Activated T-helper 17 cell treated with anti-CD3 and anti-CD28 coated beads, Interleukin-2, amount 50 U/mL, for 72 hours (primary cell): Measurements from ENCODE around the gene NFIX. TPM values are rescaled to one million over a fixed set of nuclear protein-coding genes. Genes with fewer than 3 reads are reported as not detected.
A peak's percentile ranks its signal among the peaks of the same experiment; 100 is the strongest.

ENCODE experiments used
- ATAC-seq: fragments of 150-1000 bp; cut with Tn5 transposase; replicated peaks from 2 replicates; pipeline ENCODE4 v1.10.0; 2021; ENCODE audit warnings: mild to moderate bottlenecking, moderate library complexity
- H3K27ac Mint-ChIP-seq: one replicate; pipeline ENCODE4 v1.8.0; 2022; ENCODE audit warnings: mixed read lengths
- H3K27me3 Mint-ChIP-seq: one replicate; pipeline ENCODE4 v1.8.0; 2022; ENCODE audit warnings: mixed read lengths
- H3K36me3 Mint-ChIP-seq: one replicate; pipeline ENCODE4 v1.8.0; 2022; ENCODE audit warnings: low read depth, mild to moderate bottlenecking, mixed read lengths
- H3K4me1 Mint-ChIP-seq: one replicate; pipeline ENCODE4 v1.8.0; 2022; ENCODE audit warnings: mixed read lengths
- H3K4me3 Mint-ChIP-seq: one replicate; pipeline ENCODE4 v1.8.0; 2022; ENCODE audit warnings: mild to moderate bottlenecking, mixed read lengths
- H3K9me3 Mint-ChIP-seq: one replicate; pipeline ENCODE4 v1.8.0; 2022; ENCODE audit warnings: mixed read lengths
- total RNA-seq, 2 donors: library from RNA; stranded (reverse); gene quantifications; one replicate each; pipeline ENCODE4 v1.2.3, GENCODE V29; 2022

The NFIX gene
- total RNA-seq, 2 donors from 2014 or later: 0.43 to 1.1 TPM

GRCh38 chr19:13089857-13090507 lies 94.7 kb downstream of the NFIX start:
- Mint-ChIP-seq H3K36me3 (no peaks in the 10 kb centered on the region), H3K4me1 (no peaks in the 10 kb centered on the region), H3K4me3 (no peak overlapping the region), H3K27me3 (peaks cover 3% of the 10 kb centered on the region), H3K27ac (no peak overlapping the region), H3K9me3 (no peaks in the 10 kb centered on the region)
- ATAC-seq: no peak

GRCh38 chr19:13090511-13091231 lies 95.4 kb downstream of the NFIX start:
- peaks cover 3% of the 10 kb centered on the region for H3K27me3 Mint-ChIP-seq
- H3K27ac Mint-ChIP-seq: no peak overlapping the region
- no peaks in the 10 kb centered on the region for H3K9me3 Mint-ChIP-seq
- no peaks in the 10 kb centered on the region for H3K36me3 Mint-ChIP-seq
- H3K4me3 Mint-ChIP-seq: no peak overlapping the region
- ATAC-seq: no peak
- peaks cover under 1% of the 10 kb centered on the region for H3K4me1 Mint-ChIP-seq

- Mint-ChIP-seq H3K36me3 (no peaks in the 10 kb centered on the region), H3K4me3 (no peak overlapping the region), H3K27ac (no peak overlapping the region), H3K4me1 (peaks cover 6% of the 10 kb centered on the region), H3K9me3 (no peaks in the 10 kb centered on the region), H3K27me3 (peaks cover 9% of the 10 kb centered on the region)
- no peak for ATAC-seq
Measured at GRCh38 chr19:13091400-13092157, 96.3 kb downstream of the NFIX start.

- H3K27me3 Mint-ChIP-seq: peaks cover 9% of the 10 kb centered on the region
- no peak for ATAC-seq
- no peaks in the 10 kb centered on the region for H3K9me3 Mint-ChIP-seq
- no peaks in the 10 kb centered on the region for H3K36me3 Mint-ChIP-seq
- no peak overlapping the region for H3K4me3 Mint-ChIP-seq
- H3K27ac Mint-ChIP-seq: no peak overlapping the region
- H3K4me1 Mint-ChIP-seq: peaks cover 6% of the 10 kb centered on the region
Measured at GRCh38 chr19:13092158-13092543, 96.9 kb downstream of the NFIX start.

- H3K27ac Mint-ChIP-seq: no peak overlapping the region
- H3K4me3 Mint-ChIP-seq: no peak overlapping the region
- peaks cover 6% of the 10 kb centered on the region for H3K4me1 Mint-ChIP-seq
- ATAC-seq: no peak
- H3K9me3 Mint-ChIP-seq: no peaks in the 10 kb centered on the region
- H3K36me3 Mint-ChIP-seq: no peaks in the 10 kb centered on the region
- H3K27me3 Mint-ChIP-seq: peaks cover 9% of the 10 kb centered on the region
Measured at GRCh38 chr19:13092606-13093235, 97.4 kb downstream of the NFIX start.

GRCh38 chr19:13093407-13094105 lies 98.3 kb downstream of the NFIX start:
- Mint-ChIP-seq H3K4me1 (peaks cover 11% of the 10 kb centered on the region), H3K36me3 (no peaks in the 10 kb centered on the region), H3K9me3 (no peaks in the 10 kb centered on the region), H3K4me3 (no peak overlapping the region), H3K27me3 (peaks cover 13% of the 10 kb centered on the region), H3K27ac (no peak overlapping the region)
- peak; percentile 84 for ATAC-seq

GRCh38 chr19:13094106-13094504 lies 98.8 kb downstream of the NFIX start:
- Mint-ChIP-seq H3K9me3 (no peaks in the 10 kb centered on the region), H3K4me3 (no peak overlapping the region), H3K4me1 (peaks cover 11% of the 10 kb centered on the region), H3K27ac (no peak overlapping the region), H3K36me3 (no peaks in the 10 kb centered on the region), H3K27me3 (peaks cover 14% of the 10 kb centered on the region)
- no peak for ATAC-seq

GRCh38 chr19:13094771-13095392 lies 99.6 kb downstream of the NFIX start:
- H3K36me3 Mint-ChIP-seq: peaks cover 3% of the 10 kb centered on the region
- H3K9me3 Mint-ChIP-seq: no peaks in the 10 kb centered on the region
- peaks cover 14% of the 10 kb centered on the region for H3K4me1 Mint-ChIP-seq
- H3K27me3 Mint-ChIP-seq: peaks cover 14% of the 10 kb centered on the region
- no peak for ATAC-seq
- no peak overlapping the region for H3K27ac Mint-ChIP-seq
- peak overlapping the region; percentile 56 for H3K4me3 Mint-ChIP-seq

GRCh38 chr19:13095393-13095784 lies 100.1 kb downstream of the NFIX start:
- no peak for ATAC-seq
- Mint-ChIP-seq H3K27me3 (peaks cover 14% of the 10 kb centered on the region), H3K4me3 (peak overlapping the region; percentile 56), H3K36me3 (peaks cover 8% of the 10 kb centered on the region), H3K9me3 (no peaks in the 10 kb centered on the region), H3K27ac (no peak overlapping the region), H3K4me1 (peaks cover 19% of the 10 kb centered on the region)

GRCh38 chr19:13095934-13096927 lies 101.0 kb downstream of the NFIX start:
- peak overlapping the region; percentile 56 for H3K4me3 Mint-ChIP-seq
- no peak overlapping the region for H3K27ac Mint-ChIP-seq
- H3K4me1 Mint-ChIP-seq: peaks cover 20% of the 10 kb centered on the region

GRCh38 chr19:13097033-13097462 lies 101.8 kb downstream of the NFIX start:
- H3K9me3 Mint-ChIP-seq: no peaks in the 10 kb centered on the region
- H3K4me3 Mint-ChIP-seq: peak overlapping the region; percentile 47
- H3K36me3 Mint-ChIP-seq: peaks cover 8% of the 10 kb centered on the region
- no peak for ATAC-seq
- H3K27ac Mint-ChIP-seq: no peak overlapping the region
- H3K27me3 Mint-ChIP-seq: peaks cover 14% of the 10 kb centered on the region
- peaks cover 25% of the 10 kb centered on the region for H3K4me1 Mint-ChIP-seq

More at GRCh38 chr19:13095934-13096927, 101.0 kb downstream of the NFIX start:
- Mint-ChIP-seq H3K36me3 (peaks cover 8% of the 10 kb centered on the region), H3K27me3 (peaks cover 14% of the 10 kb centered on the region), H3K9me3 (no peaks in the 10 kb centered on the region)
- ATAC-seq: no peak

GRCh38 chr19:13097463-13098258 lies 102.4 kb downstream of the NFIX start:
- ATAC-seq: no peak
- Mint-ChIP-seq H3K4me1 (peaks cover 25% of the 10 kb centered on the region), H3K9me3 (no peaks in the 10 kb centered on the region), H3K36me3 (peaks cover 8% of the 10 kb centered on the region), H3K27ac (no peak overlapping the region), H3K27me3 (peaks cover 14% of the 10 kb centered on the region), H3K4me3 (peak overlapping the region; percentile 67)
